Activated T-cell treated with anti-CD3 and anti-CD28 coated beads, Interleukin-2, amount 50 U/mL, for 1 hour (primary cell): ENCODE results near the gene ADSS1.
"Not testable (repeated sequence)": the region's sequence is repeated elsewhere in the genome, so short reads cannot be mapped to it uniquely, and the experiment has no call there.

ENCODE experiments used
- DNase-seq: peaks from one replicate; pipeline ENCODE4 v3.0.0-alpha.2; 2020

ADSS1 gene

GRCh38 chr14:104718147-104718546 is 5.9 kb upstream of the ADSS1 start:
- no peak for DNase-seq

- DNase-seq, result no peak
Observed at GRCh38 chr14:104718871-104719270, 5.2 kb upstream of the ADSS1 start.

- DNase-seq, result no peak
Observed at GRCh38 chr14:104719343-104719742, 4.7 kb upstream of the ADSS1 start.

- DNase-seq, result no peak
Observed at GRCh38 chr14:104721505-104722431, 2.3 kb upstream of the ADSS1 start.

GRCh38 chr14:104722938-104723650 is 935 bp upstream of the ADSS1 start:
- no peak for DNase-seq

- peak; percentile 32 for DNase-seq
Observed at GRCh38 chr14:104724407-104724980, 465 bp downstream of the ADSS1 start.

GRCh38 chr14:104724981-104725771 is 1.1 kb downstream of the ADSS1 start:
- DNase-seq, result no peak

- DNase-seq, result no peak
Observed at GRCh38 chr14:104725772-104726548, 1.9 kb downstream of the ADSS1 start.

GRCh38 chr14:104726600-104727451 is 2.8 kb downstream of the ADSS1 start:
- DNase-seq, result no peak

- DNase-seq, result no peak
Observed at GRCh38 chr14:104728631-104729030, 4.6 kb downstream of the ADSS1 start.

- DNase-seq, result not testable (repeated sequence)
Observed at GRCh38 chr14:104729176-104729834, 5.3 kb downstream of the ADSS1 start.

GRCh38 chr14:104729835-104730181 is 5.8 kb downstream of the ADSS1 start:
- DNase-seq, result no peak

GRCh38 chr14:104730487-104730886 is 6.5 kb downstream of the ADSS1 start:
- no peak for DNase-seq

GRCh38 chr14:104731320-104732294 is 7.6 kb downstream of the ADSS1 start:
- DNase-seq, result no peak

- DNase-seq, result no peak
Observed at GRCh38 chr14:104732355-104732804, 8.4 kb downstream of the ADSS1 start.

GRCh38 chr14:104732931-104733681 is 9.1 kb downstream of the ADSS1 start:
- no peak for DNase-seq

- no peak for DNase-seq
Observed at GRCh38 chr14:104734051-104734587, 10.1 kb downstream of the ADSS1 start.

GRCh38 chr14:104734601-104734990 is 10.6 kb downstream of the ADSS1 start:
- no peak for DNase-seq
